CD4-positive, alpha-beta T cell treated with Interferon alpha-2 for 1 hour (primary cell): ENCODE measurements around the gene ASAP3.
A peak's percentile ranks its signal among the peaks of the same experiment; 100 is the strongest.
"Not testable (repeated sequence)": the region's sequence is repeated elsewhere in the genome, so short reads cannot be mapped to it uniquely, and the experiment has no call there.

ENCODE experiments used
- DNase-seq, 2 donors: peaks; one replicate each; pipeline ENCODE4 v3.0.0-alpha.2; 2020 to 2022

The ASAP3 gene

DNA sequence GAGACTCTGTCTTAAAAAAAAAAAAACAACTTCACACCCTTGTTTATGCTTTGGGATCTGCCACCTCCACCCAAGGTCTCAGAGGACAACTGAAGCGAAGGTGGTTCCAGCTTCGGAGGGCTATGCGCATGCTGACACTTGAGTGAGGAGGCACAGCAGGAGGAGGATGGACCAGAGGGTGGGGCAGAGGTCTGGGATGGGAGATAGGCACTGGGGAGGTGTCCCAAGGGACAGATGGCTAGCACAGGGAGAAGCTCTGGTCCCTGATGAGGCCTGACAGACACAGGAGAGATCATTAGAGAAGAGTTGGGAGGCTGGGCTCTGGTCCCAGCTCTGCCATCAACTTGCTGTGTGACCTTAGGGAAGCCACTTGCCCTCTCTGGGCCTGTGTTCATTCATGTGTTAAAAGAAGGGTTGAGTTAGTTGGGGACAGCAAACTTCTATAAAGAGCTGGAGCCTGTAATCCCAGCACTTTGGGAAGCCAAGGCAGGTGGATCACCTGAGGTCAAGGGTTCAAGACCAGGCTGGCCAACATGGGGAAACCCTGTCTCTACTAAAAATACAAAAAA lies 30.2 kb upstream of the ASAP3 start:
- no peak for DNase-seq

DNA sequence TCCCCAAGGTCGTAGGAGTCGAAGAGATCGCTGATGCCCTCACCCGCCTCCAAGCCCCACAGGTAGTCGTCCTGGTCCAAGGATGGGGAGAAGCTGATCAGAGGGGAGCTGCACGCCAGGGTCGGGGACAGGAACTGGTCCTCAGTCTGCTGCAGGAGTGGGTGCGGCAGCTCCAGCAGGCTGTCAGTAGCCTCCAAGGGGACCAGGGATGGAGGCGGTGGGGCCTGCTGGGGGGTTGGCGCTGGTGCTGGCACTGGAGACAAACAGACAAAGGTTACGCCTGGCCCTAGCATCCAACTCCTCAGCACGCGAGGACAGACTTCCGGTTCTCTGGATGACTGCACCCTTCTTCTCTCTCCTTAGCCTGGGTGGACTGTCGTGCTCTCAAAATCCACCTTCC lies 25.9 kb upstream of the ASAP3 start:
- no peak for DNase-seq

DNA sequence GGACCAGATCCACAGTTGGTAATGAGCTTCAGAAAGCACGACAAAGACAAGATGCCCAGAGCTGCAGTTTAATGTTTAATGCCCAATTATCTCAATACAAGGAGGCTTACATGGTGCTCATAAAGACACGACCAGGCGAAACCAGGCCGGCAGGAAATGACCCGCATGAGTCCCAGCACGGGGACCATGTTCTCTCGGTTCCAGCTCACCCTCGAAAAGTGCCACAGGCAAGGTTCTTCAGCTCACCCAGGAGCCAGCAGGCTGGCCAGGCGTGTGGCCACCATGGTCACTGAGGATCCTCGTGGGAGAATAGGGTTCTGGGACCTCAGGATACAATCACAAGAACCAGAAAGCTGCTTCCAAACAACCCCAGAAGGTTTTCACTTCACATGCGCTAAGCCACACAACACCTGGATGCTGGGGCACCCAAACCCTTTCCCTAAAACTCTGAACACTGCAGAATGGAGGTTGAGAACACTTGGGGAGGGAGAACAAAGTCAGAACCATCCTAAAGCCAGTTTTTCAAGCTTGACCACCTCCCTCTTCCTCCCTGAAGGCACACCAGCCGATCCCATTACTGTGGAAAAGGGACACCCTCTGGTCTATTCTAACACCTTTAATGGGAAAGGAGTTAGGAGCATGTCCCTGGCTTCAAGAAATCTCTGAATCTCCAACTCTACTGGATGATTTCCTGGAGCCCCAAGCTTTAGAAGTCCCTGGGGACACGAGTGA lies 22.6 kb upstream of the ASAP3 start:
- DNase-seq: no peak

DNA sequence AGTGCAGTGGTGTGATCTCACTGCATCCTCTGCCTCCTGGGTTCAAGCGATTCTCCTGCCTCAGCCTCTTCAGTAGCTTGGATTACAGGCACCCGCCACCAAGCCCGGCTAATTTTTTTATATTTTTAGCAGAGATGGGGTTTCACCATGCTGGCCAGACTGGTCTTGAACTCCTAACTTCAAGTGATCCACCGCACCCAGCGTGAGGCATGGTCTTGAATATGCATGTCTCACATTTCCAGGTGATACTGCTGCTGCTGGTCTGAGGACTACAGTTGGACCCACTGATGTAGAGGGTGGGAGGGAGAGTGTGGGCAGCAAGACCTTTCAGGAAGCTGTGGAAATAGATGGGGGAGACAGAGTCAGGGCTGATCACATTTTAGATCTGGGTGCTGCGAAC lies 21.9 kb upstream of the ASAP3 start:
- DNase-seq: no peak

DNA sequence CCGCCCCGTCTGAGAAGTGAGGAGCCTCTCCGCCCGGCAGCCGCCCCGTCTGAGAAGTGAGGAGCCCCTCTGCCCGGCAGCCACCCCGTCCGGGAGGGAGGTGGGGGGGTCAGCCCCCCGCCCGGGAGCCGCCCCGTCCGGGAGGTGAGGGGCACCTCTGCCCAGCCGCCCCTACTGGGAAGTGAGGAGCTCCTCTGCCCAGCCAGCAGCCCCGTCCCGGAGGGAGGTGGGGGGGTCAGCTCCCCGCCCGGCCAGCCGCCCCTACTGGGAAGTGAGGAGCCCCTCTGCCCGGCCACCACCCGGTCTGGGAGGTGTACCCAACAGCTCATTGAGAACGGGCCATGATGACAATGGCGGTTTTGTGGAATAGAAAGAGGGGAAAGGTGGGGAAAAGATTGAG lies 20.2 kb upstream of the ASAP3 start:
- DNase-seq: not testable (repeated sequence)

DNA sequence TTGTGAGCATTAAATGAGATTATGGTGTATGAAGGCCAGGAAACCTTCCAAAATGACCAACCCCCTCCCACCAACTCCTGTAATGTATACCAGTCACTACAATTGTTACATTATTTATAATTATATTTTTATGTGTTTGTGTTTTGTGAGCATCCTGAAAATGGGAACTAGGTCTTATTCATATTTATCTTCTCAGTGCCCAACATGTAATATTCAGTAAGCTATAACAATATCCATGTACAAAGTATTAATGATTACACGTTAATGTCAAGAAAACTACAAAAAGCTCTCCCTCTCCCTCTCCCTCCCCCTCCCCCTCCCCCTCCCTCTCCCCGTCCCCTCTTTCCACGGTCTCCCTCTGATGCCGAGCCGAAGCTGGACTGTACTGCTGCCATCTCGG lies 19.0 kb upstream of the ASAP3 start:
- no peak for DNase-seq

DNA sequence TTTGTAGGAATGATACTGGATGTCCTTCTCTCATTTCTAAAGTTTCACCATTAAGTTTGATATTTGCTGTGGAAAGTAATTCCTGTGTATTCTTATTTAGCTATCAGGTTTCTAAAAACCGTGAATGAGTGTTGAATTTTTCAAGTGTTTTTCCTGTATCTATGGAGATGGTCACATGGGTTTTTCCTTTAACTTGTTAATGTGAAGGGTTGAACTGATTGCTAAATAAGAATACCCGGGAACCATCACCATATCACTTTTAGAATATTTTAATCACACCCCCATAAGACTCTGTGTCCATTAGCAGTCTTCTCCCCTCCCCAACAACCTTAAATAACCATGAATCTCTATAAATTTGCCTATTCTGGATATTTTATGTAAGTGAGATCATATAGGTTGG lies 16.5 kb upstream of the ASAP3 start:
- DNase-seq: no peak

DNA sequence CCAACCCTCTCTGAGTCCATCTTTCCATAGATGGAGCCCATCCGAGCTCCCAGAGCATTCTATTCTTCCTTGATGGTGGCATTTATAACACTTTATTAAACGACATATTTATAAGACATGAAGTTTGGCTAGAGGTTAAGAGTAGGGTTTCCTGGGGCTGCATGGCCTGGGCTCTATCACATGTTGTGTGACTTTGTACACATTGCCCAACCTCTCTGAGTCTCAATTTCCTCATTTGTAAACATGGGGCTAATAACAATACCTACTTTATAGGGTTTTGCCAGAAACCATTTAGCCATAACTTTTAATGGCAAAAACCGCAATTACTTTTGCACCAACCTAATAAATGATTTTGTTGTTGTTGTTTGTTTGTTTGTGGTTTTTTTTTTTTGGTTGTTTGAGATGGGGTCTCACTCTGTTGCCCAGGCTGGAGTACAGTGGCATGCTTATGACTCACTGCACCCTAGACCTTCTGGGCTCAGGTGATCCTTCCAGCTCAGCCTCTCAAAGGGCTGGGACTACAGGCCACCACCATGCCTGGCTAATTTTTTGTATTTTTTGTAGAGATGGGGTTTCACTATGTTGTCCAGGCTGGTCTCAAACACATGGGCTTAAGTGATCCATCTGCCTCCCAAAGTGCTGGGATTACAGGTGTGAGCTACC lies 13.9 kb upstream of the ASAP3 start:
- no peak for DNase-seq

DNA sequence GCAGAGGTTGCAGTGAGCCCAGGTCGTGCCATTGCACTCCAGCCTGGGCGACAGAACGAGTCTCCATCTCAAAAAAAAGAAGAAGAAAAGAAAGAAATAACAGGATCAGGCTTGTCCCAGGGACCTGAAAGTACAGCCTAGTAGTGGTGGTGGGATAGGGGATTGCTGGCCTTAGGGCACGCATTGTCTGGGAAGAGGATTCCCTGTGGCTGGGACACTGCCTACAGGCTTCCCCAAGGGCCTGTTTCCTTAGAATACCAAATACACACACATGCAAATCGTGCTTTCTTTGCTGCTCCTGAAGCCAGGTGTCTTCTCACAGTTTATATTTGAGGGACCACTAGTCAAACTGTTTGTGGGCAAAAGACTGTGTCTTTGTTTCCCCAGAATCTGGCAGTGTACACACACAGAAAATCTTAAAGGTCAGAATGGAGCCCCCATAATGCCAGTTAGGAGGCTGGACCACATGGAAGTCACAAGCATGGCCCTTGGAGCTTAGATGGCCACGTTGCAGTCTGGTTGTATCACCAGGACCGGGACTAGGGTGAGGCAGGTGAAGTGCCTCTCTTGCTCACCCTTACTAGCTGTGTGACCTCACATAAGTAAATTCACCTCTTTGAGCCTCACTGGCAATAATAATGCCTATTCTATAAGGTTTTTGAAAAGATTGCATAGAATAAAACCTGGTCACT lies 12.7 kb upstream of the ASAP3 start:
- no peak for DNase-seq

DNA sequence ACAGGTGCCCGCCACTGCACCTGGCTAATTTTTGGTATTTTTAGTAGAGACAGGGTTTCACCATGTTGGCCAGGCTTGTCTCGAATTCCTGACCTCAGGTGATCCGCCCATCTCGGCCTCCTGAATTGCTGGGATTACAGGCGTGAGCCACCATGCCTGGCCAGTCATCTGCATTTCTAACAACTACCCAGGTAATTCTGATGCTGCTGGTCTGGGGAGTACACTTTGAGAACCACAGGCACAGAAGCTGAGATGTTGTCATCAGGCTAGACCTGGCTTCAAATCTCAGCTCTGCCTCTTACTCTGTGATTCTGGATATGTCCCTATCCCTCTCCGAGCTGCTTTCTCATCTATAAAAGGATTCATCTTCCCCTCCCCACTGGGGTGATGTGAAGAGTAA lies 10.9 kb upstream of the ASAP3 start:
- not testable (repeated sequence) for DNase-seq

DNA sequence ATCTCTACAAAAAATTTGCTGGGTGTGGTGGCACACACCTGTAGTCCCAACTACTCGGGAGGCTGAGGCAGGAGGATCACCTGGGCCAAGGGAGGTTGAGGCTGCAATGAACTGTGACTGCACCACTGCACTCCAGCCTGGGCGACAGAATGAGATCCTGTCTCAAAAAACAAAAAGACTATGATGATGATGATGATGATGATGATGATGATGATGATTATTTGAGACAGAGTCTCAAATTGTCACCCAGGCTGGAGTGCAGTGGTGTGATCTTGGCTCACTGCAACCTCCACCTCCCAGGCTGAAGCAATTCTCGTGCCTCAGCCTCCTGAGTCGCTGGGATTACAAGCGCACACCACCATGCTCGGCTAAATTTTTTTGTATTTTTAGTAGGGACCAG lies 8.8 kb upstream of the ASAP3 start:
- DNase-seq: not testable (repeated sequence)

DNA sequence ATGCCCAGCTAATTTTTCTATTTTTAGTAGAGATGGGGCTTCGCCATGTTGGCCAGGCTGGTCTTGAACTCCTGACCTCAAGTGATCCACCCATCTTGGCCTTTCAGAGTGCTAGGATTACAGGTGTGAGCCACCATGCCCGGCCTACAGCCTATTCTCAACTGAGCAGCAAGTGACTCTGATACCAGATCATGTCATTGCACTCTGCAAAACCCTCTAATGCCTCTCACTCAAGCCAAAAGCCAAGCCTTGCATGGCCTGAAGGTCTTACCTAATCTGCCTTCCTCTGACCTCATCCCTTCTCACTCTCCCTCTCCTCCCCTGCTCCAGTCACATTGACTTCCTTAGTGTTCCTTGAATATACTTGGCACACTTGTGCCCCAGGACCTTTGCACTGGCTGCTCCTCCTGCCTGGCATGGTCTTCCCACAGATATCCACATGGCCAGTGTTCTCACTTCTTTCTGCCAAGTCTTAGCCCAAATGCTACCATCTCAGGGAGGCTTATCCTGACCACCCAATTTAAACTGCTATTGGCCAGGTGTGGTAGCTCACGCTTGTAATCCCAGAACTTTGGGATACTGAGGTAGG lies 8.2 kb upstream of the ASAP3 start:
- DNase-seq: no peak

DNA sequence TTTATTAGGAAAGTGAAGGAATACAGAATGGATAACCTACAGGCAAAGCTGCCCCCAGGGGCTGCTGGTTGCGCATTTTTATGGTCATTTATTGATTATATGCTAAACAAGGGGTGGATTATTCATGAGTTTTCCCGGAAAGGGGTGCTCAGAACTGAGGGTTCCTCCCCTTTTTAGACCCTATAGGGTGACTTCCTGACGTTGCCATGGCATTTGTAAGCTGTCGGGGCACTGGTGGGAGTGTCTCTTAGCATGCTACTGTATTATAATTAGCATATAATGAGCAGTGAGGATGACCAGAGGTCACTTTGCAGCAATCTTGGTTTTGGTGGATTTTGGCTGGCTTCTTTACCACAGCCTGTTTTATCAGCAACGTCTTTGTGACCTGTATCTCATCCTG lies 5.9 kb upstream of the ASAP3 start:
- DNase-seq: no peak

DNA sequence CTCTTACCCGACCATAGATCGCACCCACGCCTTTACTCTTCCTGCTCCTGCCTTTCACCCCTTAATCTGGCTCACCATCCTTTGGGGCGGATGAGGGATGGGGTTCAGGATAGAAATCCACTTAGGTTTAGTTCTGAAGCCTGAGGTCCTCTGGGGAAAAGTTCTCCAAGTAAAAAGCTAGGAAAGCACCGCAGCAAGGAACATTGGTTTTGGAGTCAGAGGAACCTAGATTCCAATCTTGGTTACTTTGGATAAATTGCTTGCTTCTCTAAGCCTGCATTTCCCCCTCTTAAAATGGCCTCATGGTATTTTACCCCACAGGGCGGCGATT lies 988 bp upstream of the ASAP3 start:
- DNase-seq: no peak

DNA sequence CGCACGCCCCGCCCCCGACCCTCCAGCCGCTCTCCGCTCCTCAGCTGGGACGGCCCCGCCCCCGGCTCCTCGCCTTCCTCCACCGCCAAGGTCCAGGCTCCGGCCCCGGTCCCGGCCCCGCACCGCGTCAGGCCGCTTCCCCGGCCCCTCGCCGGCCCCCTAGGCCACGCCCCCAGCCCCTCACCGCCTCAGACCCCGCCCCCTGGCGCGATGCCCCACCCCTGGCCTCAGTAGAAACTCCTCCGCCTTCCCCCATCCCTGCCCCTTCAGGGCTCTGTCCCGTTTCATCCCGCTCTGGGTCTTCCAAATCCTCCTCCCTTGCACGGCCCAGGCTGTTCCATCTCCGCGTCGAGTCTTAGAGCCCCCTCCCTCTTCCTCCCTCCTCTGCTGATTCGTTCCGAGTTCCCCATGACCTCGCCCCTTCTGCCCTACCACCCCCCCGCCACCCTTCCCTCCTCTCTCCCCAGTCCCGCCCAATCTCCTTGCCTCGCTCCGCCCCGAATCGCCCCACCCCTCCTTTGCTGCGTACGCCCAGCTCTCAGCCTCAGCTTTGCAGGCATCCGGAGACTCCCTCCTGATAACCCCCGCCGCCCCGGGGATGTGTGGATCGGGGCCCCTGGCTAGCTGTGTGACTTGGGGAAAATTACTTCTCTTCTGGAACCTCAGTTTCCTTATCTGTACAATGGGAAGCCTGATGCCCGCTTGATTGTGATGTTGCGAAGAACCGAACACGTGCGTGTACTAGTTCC lies 448 bp upstream of the ASAP3 start:
- peak; percentile 91 to 94 for DNase-seq

DNA sequence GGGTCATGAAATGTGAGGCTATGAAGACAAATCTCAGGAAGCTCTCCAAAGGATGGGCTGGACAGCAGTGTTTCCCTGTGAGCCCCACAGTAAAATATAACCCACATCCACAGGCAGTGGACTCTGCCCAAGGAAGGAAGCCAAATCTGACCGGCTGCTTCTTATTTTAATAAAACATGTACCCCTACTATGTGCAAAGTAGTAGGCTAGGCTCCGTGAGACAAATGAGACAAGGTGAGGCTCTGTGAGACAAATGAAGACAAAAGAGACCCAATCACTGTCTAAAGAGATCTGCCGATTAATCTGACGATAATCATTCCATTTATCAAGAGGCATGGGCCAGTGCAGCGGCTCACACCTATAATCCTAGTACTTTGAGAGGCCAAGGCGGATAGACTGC lies 2.1 kb downstream of the ASAP3 start:
- DNase-seq: no peak

DNA sequence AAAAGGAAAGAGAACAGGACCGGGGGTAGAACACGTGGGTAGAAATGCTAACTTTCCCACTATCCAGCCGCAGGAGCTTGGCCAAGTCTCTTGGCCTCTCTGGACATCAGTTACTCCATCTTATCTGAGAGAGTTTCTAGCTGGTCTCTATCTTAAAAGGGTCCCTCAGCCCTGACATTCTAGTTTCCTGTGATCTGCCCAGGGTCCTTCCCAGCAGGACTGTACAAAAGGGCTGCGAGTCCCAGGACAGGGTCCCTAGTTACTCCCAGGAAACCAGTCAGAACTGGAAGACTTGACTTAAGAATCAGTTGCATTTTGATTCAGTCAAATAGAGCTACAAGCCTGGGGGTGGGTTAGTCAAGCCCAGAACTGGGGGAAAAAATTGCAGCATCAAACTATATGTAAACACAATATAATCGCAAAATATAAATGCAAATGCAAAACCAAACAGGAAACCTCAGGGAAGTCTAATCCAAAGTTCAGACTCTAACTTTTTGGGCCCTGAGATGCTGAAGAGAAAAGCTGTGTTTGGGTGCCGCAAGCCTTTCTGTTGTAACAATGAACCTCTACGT lies 2.9 kb downstream of the ASAP3 start:
- no peak for DNase-seq

DNA sequence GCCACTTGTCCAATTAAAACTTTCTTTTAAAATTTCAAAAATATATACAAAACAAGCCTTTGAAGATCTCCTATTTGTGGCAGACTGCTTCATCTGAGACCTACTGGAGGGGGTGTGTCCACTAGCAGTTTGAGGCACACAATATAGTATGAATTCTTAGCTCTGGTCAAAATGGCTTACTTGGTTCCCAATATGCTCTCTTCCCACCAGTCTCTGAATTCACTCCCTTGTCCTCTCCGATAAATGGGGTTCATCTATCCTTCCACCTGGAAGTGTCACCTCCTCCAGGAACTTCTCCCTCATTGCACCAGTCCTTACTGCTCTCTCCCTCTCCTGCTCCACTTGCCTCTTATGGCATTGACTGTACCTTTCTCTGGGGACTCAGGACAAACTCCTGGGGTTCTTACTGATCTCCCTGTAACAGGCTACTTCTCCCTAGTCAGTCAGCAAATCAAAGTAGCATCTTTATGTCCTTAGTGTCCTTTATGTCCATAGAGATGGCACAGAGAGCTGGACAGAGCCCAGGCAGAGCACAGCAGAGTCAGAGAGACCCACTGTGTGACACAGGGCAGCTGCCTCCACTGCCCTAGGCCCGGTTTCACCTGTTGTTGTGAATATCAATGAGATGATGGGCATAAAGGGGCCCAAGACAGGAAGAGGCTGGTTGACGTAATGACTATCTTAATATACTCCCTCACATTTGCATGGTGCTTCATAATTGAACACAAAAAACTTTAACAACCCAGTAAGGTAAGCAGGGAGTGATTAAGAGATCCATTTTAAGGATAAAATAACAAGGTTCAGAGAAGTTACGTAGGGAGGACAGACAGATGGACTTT lies 3.6 kb downstream of the ASAP3 start:
- DNase-seq: no peak

DNA sequence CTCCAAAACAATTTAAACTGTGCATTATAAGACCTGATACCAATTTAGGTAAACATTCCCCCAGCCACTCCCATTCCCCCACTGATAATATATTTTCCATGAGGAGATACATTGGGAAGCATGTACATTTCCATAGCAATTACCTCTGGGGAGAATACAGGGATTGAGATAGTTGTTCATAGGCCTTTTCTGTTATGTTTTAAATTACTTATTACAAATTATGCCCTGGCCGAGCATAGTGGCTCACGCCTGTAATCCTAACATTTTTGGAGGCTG lies 4.4 kb downstream of the ASAP3 start:
- DNase-seq: no peak

DNA sequence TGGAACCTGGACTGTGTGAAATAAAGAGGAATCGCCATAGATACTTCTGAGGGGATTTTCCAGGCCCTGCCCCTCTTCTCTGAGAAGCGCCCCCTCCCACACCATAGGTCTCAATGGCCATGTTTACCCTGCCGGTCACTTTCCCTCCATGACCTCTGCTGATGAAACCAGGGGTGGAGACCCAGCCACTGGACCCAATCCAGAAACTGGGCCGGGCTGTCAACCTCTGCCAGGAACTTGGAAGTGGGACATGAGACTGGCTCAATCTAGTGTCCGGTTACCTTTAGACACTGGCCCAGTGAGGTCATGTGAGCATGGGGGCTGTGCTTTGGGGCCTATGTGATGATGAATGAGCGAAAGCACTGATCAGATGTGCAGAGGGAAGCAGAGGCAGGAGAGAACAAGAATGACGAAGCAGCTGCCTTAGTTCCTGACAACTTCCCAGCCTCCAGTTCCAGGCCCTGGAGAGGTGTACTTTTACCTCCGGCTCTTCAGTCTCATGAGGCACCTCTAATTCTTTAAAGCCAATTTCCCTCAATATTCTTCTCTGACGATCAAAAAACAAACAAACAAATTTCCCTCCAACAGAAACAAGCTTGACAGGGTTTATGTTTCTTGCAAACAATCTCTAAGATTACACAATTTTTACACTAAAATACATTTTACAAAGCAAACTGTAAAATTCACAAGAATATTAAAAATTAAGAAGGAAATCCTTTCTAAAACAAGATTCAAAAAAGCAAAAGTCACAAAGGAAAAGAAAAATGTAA lies 4.9 kb downstream of the ASAP3 start:
- no peak for DNase-seq
